ENCODE data around the gene ABHD17A.
A peak's percentile ranks its signal among the peaks of the same experiment; 100 is the strongest.
"Not testable (repeated sequence)": the region's sequence is repeated elsewhere in the genome, so short reads cannot be mapped to it uniquely, and the experiment has no call there.

Gene ABHD17A

DNA sequence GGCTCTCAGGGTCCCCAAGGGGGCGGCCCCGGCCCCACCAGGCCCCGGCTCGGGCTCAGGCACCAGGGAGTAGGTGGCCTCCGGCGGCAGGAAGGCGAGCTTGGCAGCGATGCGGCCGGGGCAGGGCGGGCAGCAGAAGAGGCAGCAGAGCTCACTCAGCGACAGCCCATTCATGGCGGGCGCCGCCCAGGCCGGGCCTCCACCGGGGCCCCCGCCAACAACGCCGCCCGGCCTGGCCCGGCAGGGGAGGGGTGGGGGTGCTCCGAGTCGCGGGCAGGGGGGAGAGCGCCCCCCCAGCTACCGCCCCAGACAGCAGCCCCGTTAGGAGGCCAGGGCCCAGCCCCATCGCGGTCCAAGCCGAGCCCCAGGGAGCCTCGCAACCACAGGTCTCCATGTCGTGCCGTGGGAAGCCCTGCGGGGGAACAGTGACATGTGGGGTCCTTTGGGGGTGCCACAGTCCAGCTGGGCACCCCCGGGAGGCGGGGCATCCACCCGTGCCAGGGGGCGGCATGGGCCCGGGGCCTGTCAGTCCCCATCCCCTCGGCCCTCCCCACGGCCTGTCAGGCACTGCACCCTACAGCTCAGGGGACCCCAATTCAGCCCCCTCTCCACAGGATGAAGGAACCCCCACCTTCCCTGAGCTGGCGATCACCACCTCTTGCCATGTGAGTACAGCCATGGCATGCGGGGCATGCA, 3.8 kb downstream of the ABHD17A start:
- DNase-seq (ENCODE audit: low spot score), result not testable (repeated sequence)

DNA sequence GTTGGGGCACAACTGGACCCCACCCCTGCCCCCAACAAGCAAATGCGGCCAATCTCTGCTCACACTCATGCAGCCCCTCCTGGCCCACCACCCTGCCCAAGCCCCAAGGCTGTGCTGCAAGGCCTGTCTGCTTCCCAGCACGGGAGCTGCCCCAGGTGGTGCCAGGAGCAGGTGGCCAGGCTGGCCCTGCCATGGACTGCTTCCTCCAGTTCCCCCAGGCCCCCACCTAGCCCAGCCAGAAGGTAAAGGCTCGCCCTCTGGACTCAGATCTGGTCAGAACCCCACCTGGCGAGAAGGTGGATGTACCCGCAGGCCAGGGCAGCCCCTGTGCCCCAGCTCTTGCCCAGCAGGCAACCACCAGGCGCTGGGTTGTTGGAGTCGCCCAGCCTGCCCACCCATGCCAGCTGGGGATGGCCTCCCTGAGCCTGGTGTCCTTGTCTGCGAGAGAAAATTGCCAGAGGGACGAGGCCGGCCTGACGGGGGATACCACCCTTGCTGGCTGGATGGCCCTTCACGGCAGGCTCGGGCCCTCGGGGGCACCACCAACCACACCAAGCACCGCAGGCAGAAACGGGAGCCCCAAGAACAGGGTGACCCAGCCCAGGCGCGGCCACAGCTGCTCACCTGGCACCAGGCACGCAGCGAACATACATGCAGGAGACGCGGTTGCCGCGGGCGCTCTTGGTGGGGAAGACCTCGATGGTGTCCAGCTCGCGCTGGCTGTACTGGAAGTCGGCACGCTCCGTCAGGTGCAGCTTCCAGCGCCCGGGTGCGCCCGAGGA, 4.5 kb downstream of the ABHD17A start:
- DNase-seq (ENCODE audit: low spot score), result no peak

DNA sequence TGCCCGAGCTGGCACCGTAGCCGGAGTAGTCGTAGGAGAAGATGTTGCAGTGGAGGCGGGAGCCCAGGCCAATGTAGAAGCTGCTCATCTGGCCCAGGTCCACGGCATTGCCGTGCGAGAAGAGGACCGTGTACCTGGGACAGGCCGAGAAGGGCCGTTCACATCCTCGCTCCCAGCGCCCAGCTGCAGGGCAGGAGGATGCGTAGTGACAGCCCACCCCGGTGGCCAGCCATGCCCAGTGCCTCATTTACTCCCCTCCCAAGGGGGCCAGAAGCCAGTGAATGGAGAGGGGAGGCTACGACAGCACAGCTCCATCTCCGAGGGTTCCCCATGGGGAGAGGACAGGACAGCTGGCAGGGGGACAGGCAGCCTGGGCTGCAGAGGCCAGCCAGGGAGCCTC, 5.3 kb downstream of the ABHD17A start:
- DNase-seq (ENCODE audit: low spot score), result not testable (repeated sequence)

DNA sequence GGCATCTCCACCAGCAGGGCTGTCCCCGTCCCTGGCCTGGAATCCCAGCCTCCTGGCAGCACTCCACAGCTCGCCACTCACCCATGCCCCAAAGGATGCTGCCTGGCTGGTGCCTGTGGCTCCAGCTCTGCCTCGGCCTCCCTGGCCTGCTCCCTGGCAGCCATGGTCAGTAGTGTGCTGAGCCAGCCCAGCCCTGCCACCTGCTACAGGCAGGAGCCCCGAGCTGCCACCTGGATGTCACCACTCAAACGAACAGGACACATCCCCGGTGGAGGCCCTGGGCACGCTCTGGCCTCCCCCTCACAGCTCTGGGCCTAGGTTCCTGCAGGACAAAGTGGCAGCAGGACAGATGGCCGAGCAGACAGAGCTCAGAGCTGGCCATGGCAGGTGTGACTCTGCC, 6.7 kb downstream of the ABHD17A start:
- DNase-seq (ENCODE audit: low spot score), result not testable (repeated sequence)

DNA sequence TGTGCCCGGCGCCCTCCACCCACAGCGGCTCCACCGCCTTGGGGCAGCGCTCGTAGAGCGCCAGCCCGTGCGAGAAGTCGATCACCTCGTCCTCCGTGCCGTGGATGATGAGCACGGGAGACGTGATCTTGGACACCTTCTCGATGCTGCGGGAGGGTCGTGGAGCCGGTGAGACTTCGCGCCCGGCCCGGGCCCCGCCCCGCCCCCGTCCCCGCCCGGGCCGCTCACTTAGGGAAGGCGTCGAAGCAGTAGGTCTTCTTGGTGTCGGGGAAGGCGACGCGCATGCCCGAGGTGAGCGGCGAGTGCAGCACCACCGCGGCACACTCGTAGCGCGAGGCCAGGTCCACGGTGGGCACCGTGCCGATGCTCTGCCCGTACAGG, 8.0 kb downstream of the ABHD17A start:
- DNase-seq (ENCODE audit: low spot score), result not testable (repeated sequence)

DNA sequence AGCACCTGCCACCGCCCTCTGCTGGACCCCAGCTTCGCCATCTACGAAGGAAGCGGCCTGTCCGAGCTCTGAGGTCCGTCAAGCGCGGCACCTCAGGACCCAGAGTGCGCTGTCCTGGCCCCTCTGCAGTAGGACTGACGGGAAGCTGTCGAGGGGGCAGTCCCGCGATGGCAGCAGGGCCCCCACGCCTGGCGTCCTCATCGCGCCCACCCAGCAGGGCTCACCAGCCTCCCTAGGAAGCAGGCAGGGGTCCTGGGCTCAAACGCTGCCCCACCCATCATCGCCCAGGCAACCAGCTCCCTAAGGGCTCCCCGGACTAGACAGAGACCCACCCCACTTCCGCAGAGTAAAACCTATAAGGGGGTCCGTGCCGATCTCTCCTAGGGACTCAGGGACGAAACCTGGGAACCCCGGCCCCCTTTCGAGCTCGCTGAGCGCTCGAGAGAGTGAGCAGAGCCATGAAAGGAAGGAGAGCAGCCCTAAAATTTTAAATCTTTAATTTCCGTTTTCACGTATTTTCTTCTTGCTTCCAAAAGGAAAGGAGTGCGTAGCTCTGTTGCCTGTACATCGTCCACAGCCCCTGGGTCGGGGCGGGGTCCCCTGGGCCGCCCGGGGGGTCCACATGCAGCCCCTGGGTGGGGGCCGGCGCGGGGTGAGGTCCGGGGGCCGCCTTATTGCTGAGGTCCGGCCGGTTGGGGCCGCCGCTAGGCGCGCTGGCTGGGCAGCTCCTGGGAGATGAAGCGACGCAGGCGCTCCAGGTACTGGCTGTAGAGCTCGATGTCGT, 8.6 kb downstream of the ABHD17A start:
- DNase-seq (ENCODE audit: low spot score), result not testable (repeated sequence)

DNA sequence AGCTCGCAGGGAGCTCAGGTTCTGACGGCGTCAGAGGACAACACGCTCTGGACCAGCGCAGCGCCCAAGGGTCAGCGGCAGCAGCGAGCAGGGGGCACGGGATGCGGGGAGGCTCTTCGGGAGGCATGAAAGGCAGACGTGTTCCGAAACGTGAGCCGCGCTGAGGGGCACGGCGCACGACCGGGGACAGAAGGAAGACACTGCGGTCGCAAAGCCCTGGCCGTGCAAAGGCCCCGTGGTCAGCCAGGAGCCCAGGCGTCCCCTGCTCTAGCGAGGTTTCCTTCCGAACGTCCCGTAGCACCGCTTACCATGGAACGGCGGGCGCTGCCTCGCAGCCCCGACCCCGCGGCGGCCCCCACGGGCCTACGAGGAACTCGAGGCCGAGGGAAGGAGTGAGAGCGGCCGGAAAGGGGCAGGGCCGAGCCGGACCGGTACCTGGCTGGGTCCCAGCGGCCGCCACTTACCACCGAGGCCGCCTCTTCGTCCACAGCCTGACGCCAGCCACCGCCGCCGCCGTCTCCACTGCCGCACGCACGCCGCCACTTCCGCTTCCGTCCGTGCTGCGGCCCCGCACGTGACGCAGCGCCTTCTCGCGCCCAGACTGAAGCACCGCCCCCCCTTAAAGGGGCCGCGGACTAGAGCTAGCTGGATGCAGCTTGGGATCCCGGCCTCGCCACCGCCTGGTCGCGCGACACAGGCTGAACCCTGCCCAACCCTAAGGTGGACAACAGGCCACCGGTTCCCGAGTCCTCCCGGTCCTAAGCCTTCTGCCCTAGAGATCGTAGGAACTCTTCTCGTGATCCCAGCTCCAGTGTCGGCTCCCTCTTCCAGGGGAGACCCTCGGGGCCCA, 9.4 kb downstream of the ABHD17A start:
- DNase-seq (ENCODE audit: low spot score), result peak; percentile 94

DNA sequence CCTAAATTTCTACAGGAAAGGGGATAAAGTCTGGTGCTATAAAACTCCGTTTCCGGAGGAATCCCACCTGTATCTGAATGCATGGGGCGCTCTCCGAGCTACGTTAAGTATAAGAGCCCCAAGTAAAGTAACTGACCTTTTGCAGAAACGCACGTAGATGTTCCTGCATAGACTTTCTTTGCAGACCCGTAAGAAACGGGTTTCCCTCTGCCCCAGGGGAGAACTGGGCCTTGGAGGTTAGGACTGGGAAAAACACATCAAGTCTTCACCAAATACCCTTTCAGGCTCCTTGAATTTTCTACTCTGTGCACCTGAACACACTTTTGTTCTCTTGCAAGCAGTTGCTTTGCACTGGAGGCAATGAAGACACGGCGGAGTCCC, 10.0 kb downstream of the ABHD17A start:
- DNase-seq (ENCODE audit: low spot score), result peak; percentile 27

DNA sequence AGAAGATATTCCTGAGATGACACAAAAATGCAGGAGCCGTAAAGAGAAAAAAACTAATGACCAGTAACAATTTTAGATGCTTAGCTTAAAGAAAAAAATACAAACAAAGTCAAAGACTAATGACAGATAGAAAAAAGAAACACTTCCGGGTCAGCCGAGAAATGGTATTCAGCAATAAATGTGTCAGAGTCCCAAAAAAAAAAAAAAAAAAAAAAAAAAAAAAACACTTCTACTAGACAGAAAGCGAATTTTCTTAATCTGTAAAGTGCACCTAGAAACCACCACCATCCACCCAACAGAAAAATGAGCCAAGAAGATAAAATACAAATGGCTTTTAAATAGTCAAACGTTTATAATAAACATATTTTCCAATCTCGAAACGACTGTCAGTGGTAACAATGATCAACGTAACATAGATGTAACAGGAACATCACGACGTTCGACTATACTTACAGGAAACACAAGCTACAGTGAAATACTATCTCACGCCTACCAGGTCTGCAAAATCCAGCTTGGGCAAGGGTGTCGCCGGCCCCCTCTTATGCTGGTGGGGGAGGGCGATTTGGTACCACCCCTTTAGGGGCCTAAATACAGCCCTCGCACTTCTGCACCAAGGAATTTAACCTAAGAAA, 10.6 kb downstream of the ABHD17A start:
- DNase-seq (ENCODE audit: low spot score), result peak; percentile 63

DNA sequence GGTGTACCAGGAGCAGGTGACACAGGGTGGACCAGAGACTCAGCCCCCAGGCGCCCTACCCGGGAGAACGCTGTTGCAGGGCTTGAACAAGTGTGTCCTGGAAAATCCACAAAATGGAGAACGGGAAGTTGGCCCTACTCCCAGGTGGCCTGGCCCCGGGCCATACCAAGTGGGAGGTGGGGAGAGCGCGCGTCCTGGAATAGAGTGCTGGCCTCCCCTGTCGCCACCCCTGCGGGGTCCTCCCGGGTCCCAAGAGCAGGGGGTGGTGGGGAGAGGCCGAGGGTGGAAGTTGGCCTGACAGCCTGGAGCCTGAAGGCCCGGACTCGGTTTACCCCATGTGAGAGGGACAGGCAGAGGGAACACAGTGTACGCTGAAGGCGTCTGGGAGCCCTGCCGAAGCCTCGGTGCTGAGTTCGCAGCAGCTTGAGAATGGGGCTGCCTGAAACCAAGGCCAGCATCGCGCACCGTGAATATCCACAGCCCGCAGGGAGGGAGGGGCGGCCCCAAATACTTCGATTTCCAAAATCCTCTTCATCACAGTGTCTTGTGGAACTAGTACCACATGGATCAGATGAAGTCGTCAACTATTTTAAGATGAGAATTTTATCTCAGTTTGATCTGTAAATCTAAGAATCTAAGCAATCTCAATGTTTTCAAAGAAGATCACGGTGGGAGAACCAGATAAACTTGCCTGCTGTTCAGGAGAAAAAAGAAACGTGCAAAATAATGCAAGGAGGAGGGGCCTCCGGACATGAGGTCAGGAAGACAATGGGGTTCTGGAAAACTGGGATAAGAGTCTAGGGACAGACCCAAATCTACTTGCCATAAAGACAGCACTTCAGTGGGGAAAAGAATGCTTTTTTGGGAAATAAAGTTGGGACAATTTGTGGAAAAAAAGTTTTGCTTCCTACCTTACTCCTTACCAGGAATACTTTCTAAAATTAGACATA, 11.5 kb downstream of the ABHD17A start:
- no peak for DNase-seq (ENCODE audit: low spot score)

DNA sequence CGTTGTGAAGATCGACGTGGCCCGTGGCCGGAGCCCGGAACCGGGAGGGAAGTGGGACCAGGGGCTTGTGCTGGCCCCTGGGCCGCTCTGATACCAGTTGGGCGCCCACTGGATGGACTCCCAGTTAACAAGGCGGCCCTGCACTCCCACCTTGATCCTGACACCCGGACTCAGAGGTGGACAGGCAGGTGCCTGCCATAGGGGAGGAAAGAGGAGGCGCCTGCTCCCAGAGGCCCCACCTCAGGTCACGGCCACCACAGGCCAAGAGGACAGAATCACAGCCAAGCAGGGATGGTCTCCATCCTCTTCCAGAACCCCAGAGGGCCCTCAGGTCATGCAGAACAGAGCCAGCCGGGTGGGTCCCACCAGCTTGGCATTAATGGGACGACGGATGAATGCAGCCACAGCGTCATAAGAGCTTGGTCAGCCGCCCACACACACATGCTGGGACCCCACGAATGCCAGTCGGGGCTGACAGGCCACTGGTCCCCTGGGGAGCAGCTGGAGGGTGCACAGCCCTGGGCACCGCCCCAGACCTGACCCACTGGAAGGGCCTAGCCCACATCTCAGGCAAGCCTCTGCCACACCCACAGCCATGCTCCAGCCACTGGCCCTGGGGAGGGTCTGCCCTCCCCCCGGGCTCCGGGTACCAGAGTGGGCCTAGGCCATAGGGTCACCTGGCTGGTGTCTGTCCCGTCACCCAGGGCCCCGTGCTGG, 12.3 kb downstream of the ABHD17A start:
- no peak for DNase-seq (ENCODE audit: low spot score)

DNA sequence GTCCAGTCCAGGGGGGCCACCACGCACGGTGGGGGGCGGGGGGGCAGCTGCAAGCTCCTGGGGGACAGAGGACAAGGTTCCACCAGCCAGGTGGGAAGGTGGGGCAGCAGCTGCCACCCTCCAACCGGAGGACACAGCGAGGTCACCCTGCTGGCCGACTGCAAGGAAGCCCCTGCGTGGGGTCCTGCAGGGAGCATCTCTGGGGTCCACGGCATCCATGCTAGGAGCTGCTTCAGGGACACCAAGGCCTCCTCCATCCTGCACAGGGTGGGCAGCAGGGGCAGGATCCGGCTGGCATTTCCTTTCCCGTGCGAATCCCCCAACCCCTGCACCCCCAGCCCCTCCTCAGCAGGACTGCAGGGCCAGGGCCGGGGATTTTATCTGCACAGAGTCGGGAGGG, 13.7 kb downstream of the ABHD17A start:
- DNase-seq (ENCODE audit: low spot score), result no peak

DNA sequence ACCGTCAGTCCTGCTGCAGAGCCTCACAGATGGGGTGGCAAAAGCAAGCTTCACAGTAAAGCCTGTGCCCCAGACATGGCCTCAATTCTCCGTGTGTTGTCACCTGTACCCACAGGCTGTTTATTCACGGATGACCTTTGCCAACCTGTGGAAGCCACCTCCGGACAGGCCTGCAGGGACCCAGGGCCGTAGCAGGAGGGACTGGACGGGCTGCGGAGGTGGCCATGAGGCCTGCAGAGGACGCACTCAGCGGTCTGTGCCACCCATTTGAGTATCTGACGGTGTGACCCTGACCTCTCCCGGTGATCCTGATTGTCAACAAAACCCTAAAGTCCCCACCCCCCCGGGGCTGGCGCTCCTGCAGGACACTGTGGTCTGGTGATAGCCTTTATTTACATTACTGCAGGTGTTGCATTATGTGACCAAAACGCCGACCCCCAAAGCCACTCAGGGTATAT, 14.1 kb downstream of the ABHD17A start:
- DNase-seq (ENCODE audit: low spot score), result no peak

DNA sequence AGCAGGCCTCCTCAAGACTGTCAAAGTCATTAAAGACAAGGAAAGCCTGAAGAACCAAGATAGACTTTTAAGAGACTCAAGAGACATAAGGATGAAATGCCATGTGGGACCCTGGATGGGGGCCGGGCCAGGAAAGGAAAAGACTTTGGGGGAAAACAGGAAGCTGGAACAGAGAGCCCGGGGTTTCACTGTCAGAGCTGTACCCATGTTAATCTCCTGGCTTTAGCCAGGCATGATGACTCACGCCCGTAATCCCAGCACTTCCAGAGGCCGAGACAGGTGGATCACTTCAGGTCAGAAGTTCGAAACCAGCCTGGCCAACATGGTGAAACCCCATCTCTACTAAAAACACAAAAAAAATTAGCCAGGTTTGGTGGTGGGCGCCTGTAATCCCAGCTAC, 16.3 kb downstream of the ABHD17A start:
- DNase-seq (ENCODE audit: low spot score), result no peak

DNA sequence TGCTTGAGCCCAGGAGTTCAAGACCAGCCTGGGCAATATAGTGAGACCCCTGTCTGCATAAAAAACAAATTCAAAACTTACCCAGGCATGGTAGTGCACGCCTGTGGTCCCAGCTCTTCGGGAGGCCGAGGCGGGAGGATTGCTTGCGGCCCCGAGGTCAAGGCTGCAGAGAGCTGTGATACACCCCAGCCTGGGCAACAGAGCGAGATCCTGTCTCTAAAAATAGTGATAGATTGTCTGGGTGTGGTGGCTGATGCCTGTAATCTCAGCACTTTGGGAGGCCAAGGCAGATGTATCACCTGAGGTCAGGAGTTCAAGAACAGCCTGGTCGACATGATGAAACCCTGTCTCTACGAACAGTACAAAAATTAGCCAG, 18.0 kb downstream of the ABHD17A start:
- no peak for DNase-seq (ENCODE audit: low spot score)

DNA sequence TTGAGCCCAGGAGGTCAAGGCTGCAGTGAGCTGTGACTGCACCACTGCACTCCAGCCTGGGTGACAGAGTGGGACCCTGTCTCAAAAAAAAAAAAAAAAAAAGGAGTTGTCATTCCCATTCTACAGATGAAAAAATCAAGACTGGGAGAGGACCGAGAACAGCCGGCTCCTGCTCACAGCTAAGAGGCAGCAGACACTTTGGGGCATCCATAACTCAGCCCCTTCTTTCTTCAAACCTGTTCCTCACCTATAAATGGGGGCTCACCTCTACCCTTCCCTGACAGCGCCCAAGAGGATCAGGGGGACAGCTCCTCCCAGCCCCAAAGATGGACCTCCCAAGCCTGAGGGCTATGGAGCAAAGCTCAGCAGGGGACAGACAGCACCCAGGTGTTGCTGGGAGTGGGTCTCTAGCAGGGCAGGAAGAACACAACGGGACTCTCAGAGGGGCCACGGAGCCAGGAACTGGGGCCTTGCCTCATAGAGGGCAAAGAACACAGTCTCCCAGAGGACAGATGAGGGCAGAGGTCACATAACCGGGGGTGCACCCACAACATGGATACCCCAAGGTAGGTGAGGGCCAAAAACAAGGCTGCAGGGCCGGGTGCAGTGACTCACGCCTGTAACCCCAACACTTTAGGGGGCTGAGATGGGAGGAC, 18.5 kb downstream of the ABHD17A start:
- DNase-seq (ENCODE audit: low spot score), result no peak

DNA sequence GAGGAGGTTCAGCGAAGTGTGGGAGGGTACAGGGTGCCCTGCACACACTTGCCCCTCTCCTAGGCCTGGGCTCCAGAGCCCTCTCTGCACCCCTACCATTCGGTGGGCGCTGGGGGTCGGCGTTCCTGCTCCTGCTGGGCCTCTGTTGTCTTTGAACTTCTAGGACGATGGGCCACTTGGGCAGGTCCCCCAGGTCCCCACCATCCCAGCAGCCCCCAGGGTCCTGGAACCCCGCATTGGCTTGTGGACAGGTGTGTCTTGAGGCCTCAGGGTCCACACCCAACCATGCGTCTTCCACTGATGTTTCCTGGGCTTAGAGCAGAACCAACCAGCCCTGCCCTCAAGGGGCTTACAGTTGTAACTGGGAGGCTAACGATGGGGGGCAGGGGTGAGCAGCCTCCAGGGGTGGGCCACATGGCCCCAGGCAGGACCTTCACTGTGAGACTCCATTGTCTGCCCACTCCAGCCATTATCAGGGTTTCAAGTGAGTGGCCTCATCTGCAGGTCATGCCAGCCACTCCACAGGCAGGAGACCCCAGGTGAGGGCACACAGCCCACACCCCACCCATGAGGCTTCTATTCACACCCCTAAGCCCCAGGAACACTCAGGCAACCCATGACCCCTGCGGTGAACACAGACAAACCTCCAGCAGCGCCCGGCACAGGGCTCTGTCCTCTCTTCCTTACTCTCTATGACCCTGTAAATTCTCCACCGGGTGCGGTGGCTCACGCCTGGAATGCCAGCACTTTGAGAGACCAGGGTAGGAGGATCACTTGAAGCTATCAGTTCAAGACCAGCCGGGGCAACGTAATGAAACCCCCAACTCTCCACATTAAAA, 19.9 kb downstream of the ABHD17A start:
- DNase-seq (ENCODE audit: low spot score), result no peak

Measured in hematopoietic multipotent progenitor cell treated with erythropoietin and hydrocortisone succinate and interleukin-3 and kit ligand, for 15 days (in vitro differentiated cells).